Neural cell (in vitro differentiated cells): ENCODE data around the gene ACTRT2. TPM values are rescaled to one million over a fixed set of nuclear protein-coding genes. Genes with fewer than 3 reads are reported as not detected.

Experiments
- H2AFZ ChIP-seq: fragments of 200-600, 300-800 bp; sonication (generic), shearing (Covaris generic); 2 replicates; pipeline ENCODE4 v1.6.0; 2014; ENCODE audit warnings: low read depth, mild to moderate bottlenecking, antibody characterized with exemption, low read length, moderate library complexity
- H3F3A ChIP-seq: fragments of 200-600 bp; shearing (Covaris generic); 2 replicates; pipeline ENCODE4 v1.6.1; 2016; ENCODE audit warnings: mild to moderate bottlenecking, moderate library complexity, mixed read lengths, antibody characterized with exemption, low read length; ENCODE audit not compliant: insufficient read depth, poor library complexity, severe bottlenecking
- H3K27ac ChIP-seq: fragments of 200-600, 300-800 bp; sonication (generic), shearing (Covaris generic); 2 replicates; pipeline ENCODE4 v1.5.1; 2014; ENCODE audit warnings: mild to moderate bottlenecking, low read length, moderate library complexity
- H3K27me3 ChIP-seq: fragments of 300-800, 200-600 bp; sonication (generic), shearing (Covaris generic); 2 replicates; pipeline ENCODE4 v1.6.0; 2014; ENCODE audit warnings: mild to moderate bottlenecking, low read depth, low read length, moderate library complexity; ENCODE audit not compliant: insufficient read depth
- H3K36me3 ChIP-seq: fragments of 300-800, 200-600 bp; sonication (generic), shearing (Covaris generic); 2 replicates; pipeline ENCODE4 v1.5.1; 2014; ENCODE audit warnings: mild to moderate bottlenecking, antibody characterized with exemption, low read length, moderate library complexity; ENCODE audit not compliant: insufficient read depth
- H3K4me2 ChIP-seq: fragments of 300-800, 200-600 bp; sonication (generic), shearing (Covaris generic); 2 replicates; pipeline ENCODE4 v1.6.0; 2014; ENCODE audit warnings: mild to moderate bottlenecking, low read length
- H3K4me3 ChIP-seq: fragments of 300-800, 200-600 bp; sonication (generic), shearing (Covaris generic); 2 replicates; pipeline ENCODE4 v1.5.1; 2014; ENCODE audit warnings: mild to moderate bottlenecking, low read length, moderate library complexity
- H3K79me2 ChIP-seq: fragments of 200-600 bp; shearing (Covaris generic); replicated peaks from 2 replicates; pipeline ENCODE4 v1.6.0; 2014; ENCODE audit warnings: mild to moderate bottlenecking, low read length, moderate library complexity; ENCODE audit not compliant: insufficient read depth
- H3K9ac ChIP-seq: fragments of 300-800, 200-600 bp; sonication (generic), shearing (Covaris generic); 2 replicates; pipeline ENCODE4 v1.6.1; 2016; ENCODE audit warnings: mild to moderate bottlenecking, low read length, mixed read lengths
- H3K9me2 ChIP-seq: fragments of 200-600 bp; shearing (Covaris generic); 2 replicates; pipeline ENCODE4 v1.6.1; 2016; ENCODE audit warnings: mild to moderate bottlenecking, low read length, mixed read lengths; ENCODE audit not compliant: insufficient read depth
- H3K9me3 ChIP-seq: fragments of 200-600, 300-800 bp; sonication (generic), shearing (Covaris generic); 2 replicates; pipeline ENCODE4 v1.6.1; 2016; ENCODE audit warnings: mild to moderate bottlenecking, mixed run types, low read length, moderate library complexity, mixed read lengths
- H4K20me1 ChIP-seq: fragments of 200-600 bp; shearing (Covaris generic); 2 replicates; pipeline ENCODE4 v1.6.1; 2016; ENCODE audit warnings: mild to moderate bottlenecking, mixed run types; ENCODE audit not compliant: insufficient read depth
- EP300 ChIP-seq: fragments of 450-650 bp; conservative IDR thresholded peaks from 2 replicates; pipeline ENCODE4 v1.6.1; 2014; ENCODE audit warnings: antibody characterized with exemption, mild to moderate bottlenecking, moderate library complexity; ENCODE audit not compliant: poor library complexity, severe bottlenecking
- EZH2 ChIP-seq: fragments of 200-600, 300-800 bp; shearing (Covaris generic), sonication (generic); IDR thresholded peaks from 2 replicates; pipeline ENCODE4 v1.6.1; 2014; ENCODE audit warnings: antibody characterized with exemption, low read length, borderline replicate concordance, mild to moderate bottlenecking; ENCODE audit not compliant: insufficient read depth, poor library complexity, severe bottlenecking
- MXI1 ChIP-seq: fragments of 450-650 bp; conservative IDR thresholded peaks from 2 replicates; pipeline ENCODE4 v1.6.1; 2014; ENCODE audit warnings: antibody characterized with exemption, mild to moderate bottlenecking; ENCODE audit not compliant: poor library complexity, severe bottlenecking
- POLR2AphosphoS5 ChIP-seq: IDR thresholded peaks from 2 replicates; pipeline ENCODE4 v1.6.1; 2012
- RAD21 ChIP-seq: fragments of 450-650 bp; conservative IDR thresholded peaks from 2 replicates; pipeline ENCODE4 v1.6.1; 2014; ENCODE audit warnings: antibody characterized with exemption, mild to moderate bottlenecking, moderate library complexity
- SMC3 ChIP-seq: fragments of 450-650 bp; conservative IDR thresholded peaks from 2 replicates; pipeline ENCODE4 v1.6.1; 2014; ENCODE audit warnings: antibody characterized with exemption, mild to moderate bottlenecking, moderate library complexity; ENCODE audit not compliant: poor library complexity
- TAF1 ChIP-seq: IDR thresholded peaks from 2 replicates; pipeline ENCODE4 v1.6.1; 2012; ENCODE audit warnings: low read depth
- polyA plus RNA-seq: library from polyadenylated mRNA; depleted of rRNA; stranded (reverse); fragments of >200 nt; gene quantifications from 2 replicates; pipeline ENCODE4 v1.2.3, GENCODE V29; 2014
- TF ChIP-seq, protein P1 (sequence below): IDR thresholded peaks from 2 replicates; pipeline ENCODE4 v1.6.1; 2012; ENCODE audit warnings: borderline replicate concordance
- TF ChIP-seq, protein P2 (sequence below): fragments of 450-650 bp; IDR thresholded peaks from 2 replicates; pipeline ENCODE4 v1.5.1; 2014; ENCODE audit warnings: antibody characterized with exemption, mild to moderate bottlenecking, moderate library complexity; ENCODE audit not compliant: poor library complexity, severe bottlenecking

Gene ACTRT2
- polyA plus RNA-seq, 1 donor from 2014 or later = not detected

DNA sequence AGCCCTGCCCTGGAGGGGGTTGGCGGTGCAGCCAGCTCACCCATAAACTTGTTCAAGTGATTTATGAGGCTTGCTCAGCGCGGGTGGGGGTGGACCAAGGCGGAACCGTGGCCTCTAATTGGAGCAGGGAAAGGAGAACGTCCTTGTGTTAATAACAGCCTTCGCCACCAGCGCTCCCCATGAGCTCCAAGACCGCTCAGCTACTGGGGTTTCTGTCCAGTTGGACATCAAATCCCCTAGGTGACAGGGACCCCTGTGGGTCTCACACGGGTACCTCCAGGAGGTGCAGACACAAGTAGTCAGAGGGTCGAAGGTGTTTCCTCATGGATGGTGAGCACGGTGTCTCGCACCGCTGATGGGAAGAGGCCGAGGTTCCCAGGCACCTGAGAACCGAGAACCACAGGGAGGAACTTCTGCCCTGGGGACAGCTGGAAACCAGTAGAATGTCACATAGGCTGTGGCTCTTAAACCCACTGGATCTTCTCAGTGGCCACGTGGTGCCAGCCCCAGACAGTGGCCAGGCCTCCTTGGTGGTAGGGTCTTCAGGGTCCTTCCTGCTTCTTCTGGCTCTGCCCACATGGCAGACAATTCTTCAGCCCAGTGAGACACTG, 3.7 kb upstream of the ACTRT2 start:
- Histone ChIP-seq H3K4me3 (no peak overlapping the region), H3K79me2 (no peaks in the 10 kb centered on the region), H3K27ac (no peak overlapping the region), H3K9me3 (no peaks in the 10 kb centered on the region), H2AFZ (no peak overlapping the region), H3K27me3 (no peaks in the 10 kb centered on the region), H4K20me1 (no peaks in the 10 kb centered on the region), H3K4me2 (no peak overlapping the region), H3K9ac (no peak overlapping the region), H3F3A (no peaks in the 10 kb centered on the region), H3K9me2 (no peaks in the 10 kb centered on the region), H3K36me3 (no peaks in the 10 kb centered on the region)
- TF ChIP-seq, protein P1, sequence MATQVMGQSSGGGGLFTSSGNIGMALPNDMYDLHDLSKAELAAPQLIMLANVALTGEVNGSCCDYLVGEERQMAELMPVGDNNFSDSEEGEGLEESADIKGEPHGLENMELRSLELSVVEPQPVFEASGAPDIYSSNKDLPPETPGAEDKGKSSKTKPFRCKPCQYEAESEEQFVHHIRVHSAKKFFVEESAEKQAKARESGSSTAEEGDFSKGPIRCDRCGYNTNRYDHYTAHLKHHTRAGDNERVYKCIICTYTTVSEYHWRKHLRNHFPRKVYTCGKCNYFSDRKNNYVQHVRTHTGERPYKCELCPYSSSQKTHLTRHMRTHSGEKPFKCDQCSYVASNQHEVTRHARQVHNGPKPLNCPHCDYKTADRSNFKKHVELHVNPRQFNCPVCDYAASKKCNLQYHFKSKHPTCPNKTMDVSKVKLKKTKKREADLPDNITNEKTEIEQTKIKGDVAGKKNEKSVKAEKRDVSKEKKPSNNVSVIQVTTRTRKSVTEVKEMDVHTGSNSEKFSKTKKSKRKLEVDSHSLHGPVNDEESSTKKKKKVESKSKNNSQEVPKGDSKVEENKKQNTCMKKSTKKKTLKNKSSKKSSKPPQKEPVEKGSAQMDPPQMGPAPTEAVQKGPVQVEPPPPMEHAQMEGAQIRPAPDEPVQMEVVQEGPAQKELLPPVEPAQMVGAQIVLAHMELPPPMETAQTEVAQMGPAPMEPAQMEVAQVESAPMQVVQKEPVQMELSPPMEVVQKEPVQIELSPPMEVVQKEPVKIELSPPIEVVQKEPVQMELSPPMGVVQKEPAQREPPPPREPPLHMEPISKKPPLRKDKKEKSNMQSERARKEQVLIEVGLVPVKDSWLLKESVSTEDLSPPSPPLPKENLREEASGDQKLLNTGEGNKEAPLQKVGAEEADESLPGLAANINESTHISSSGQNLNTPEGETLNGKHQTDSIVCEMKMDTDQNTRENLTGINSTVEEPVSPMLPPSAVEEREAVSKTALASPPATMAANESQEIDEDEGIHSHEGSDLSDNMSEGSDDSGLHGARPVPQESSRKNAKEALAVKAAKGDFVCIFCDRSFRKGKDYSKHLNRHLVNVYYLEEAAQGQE = no peak
- no peak for TF ChIP-seq SMC3
- TF ChIP-seq POLR2AphosphoS5 = no peak
- TF ChIP-seq RAD21 = no peak
- TF ChIP-seq, protein P2, sequence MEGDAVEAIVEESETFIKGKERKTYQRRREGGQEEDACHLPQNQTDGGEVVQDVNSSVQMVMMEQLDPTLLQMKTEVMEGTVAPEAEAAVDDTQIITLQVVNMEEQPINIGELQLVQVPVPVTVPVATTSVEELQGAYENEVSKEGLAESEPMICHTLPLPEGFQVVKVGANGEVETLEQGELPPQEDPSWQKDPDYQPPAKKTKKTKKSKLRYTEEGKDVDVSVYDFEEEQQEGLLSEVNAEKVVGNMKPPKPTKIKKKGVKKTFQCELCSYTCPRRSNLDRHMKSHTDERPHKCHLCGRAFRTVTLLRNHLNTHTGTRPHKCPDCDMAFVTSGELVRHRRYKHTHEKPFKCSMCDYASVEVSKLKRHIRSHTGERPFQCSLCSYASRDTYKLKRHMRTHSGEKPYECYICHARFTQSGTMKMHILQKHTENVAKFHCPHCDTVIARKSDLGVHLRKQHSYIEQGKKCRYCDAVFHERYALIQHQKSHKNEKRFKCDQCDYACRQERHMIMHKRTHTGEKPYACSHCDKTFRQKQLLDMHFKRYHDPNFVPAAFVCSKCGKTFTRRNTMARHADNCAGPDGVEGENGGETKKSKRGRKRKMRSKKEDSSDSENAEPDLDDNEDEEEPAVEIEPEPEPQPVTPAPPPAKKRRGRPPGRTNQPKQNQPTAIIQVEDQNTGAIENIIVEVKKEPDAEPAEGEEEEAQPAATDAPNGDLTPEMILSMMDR = no peak
- TF ChIP-seq EZH2 = no peak
- no peak for TF ChIP-seq TAF1
- no peak for TF ChIP-seq MXI1
- TF ChIP-seq EP300 = no peak

DNA sequence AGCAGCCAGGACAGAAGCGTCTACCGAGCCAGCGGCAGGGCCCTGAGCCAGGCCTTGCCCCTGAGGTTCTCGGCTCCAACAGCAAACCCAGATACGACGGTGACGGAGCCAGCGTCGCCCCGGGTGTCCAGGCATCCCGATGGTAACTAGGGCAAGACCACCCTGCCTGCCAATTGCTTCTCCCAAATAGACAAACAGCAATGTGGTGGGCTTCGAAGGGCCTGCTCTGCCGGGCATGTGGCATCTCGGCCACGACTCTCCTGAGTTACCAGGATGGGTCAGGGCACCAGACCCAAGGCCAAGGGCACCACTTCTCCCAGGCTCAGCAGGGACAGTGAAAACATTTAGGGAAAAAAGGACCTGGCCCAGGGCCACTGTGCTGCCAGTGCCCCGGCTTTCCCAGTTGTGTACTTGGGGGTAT, 3.2 kb upstream of the ACTRT2 start:
- H3K4me3 ChIP-seq = no peak overlapping the region
- H4K20me1 ChIP-seq = no peaks in the 10 kb centered on the region
- no peaks in the 10 kb centered on the region for H3F3A ChIP-seq
- H3K79me2 ChIP-seq = no peaks in the 10 kb centered on the region
- H3K27ac ChIP-seq = no peak overlapping the region
- TF ChIP-seq EP300 = no peak
- TF ChIP-seq SMC3 = no peak
- TF ChIP-seq, protein P1 = no peak
- no peak for TF ChIP-seq RAD21
- no peak for TF ChIP-seq TAF1
- H3K27me3 ChIP-seq = no peaks in the 10 kb centered on the region
- H3K36me3 ChIP-seq = no peaks in the 10 kb centered on the region
- H3K4me2 ChIP-seq = no peak overlapping the region
- no peak overlapping the region for H2AFZ ChIP-seq
- H3K9me2 ChIP-seq = no peaks in the 10 kb centered on the region
- H3K9me3 ChIP-seq = no peaks in the 10 kb centered on the region
- H3K9ac ChIP-seq = no peak overlapping the region
